Activated CD4-positive, alpha-beta T cell treated with anti-CD3 and anti-CD28 coated beads, Interleukin-2, Interleukin-6, amounts not matched to agents 100 ng/mL and 50 ng/mL, durations not matched to agents 16 hours and 8 hours (primary cell): ENCODE measurements around the gene NUBP2.

Experiments
- DNase-seq: peaks from one replicate; pipeline ENCODE4 v3.0.0-alpha.2; 2020

NUBP2 gene

DNA sequence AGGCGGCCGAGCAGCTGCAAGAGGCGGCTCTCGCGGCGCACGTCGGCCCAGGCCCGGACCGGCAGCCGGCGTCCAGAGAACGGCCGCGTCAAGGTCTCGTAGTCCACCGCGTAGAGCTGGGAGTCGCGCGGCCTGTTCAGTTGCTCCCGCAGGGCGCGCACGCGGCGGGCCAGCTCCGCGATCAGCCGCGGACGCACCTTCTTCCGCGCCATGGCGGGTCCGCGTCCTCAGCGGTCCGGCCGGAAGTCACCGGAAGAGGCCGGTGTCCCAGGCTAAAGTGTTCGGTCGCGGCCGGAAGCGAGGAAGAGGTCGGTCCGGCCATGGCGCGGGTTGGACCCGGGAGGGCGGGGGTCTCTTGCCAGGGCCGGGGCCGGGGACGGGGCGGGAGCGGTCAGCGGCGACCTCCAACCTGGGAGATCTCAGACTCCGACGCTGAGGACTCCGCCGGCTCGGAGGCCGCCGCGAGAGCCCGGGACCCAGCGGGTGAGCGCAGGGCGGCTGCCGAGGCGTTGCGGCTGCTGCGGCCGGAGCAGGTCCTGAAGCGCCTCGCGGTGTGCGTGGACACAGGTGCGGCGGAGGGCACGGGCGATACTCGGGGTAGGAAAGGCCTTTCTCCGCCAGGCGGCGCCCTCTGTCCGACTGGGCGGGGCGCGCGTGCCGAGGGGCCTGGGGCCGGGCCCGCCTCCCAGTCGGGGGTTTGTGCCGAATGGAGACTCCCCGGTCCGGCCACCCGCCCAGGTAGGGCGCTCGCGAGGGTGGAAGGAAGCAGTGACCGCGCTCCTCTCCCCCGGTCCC, 9.7 kb upstream of the NUBP2 start, which contains the start of gene MRPS34:
TSS of gene MRPS34 (minus strand) at position 227 of the 795 bp plus-strand sequence. CDS start at position 212, 15 bp downstream.
- peak; percentile 91 for DNase-seq

GRCh38 chr16:1773703-1774447, 8.9 kb upstream of the NUBP2 start:
- no peak for DNase-seq

- DNase-seq = no peak
These were observed 8.3 kb upstream of the NUBP2 start for GRCh38 chr16:1774448-1774780.

- no peak for DNase-seq
These were observed 7.5 kb upstream of the NUBP2 start for GRCh38 chr16:1775006-1775845.

- DNase-seq = no peak
These were observed 6.7 kb upstream of the NUBP2 start for GRCh38 chr16:1775846-1776671.

GRCh38 chr16:1776672-1776955, 6.1 kb upstream of the NUBP2 start:
- DNase-seq = no peak

DNA sequence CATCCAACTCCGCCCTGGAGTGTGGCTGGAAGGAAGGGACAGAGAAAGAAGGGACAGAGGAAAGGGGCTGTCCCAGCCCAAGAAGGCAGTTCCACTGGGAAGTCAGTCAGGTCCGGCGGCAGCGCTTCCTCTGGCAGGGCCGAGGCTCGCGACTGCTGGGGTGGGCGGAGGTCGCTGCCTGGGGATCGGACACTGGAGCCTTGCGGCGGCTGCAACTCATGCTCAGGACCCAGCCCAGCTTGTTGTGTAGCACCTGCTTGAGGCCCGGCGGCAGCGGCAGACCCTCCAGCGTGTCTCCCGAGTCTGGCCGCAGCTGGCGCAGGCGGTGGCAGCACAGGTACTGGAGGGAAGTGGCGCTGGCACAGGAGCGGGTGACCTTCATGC, 5.8 kb upstream of the NUBP2 start:
- DNase-seq = no peak

DNA sequence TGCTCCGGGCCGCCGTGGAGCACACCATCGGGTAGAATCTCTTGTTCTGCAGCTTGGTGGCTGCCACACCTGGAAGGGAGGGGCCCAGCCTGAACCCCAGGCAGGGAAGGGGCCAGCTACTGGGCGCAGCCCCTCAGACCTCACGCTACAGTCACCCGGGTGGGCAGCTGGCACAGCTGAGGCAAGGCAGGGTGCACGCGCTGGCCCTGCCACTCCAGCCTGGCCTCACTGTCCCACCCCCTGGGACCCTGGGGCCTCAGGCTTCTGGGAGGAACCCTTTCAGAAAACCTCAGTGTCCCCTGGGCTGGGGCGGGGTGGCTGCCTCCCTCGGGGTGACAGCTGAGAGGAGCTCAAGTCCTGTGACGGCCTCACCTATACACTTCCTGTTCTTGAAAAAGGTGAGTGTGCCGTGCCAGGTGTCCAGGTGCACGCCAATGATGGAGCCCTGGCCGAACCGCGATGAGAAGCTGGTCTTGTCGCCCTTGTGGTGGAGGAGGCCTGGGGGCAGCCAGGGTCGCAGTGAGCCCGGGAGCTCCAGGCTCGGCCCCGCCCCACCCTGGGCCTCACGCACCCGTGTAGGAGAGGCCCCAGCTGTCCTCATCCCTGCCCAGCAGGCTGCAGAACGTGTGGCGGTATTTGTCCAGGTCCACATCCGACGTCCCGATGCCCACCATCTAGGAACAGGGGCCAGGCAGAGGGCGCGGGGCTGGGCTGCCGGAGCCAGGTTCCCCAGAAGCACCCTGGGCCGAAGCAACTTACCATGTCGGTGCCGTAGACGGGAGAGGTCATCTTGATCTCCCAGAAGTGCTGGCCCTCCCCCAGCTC, 5.2 kb upstream of the NUBP2 start:
- no peak for DNase-seq

- DNase-seq = no peak
These were observed 4.3 kb upstream of the NUBP2 start for GRCh38 chr16:1778200-1779179.

GRCh38 chr16:1779234-1779701, 3.5 kb upstream of the NUBP2 start:
- no peak for DNase-seq

DNA sequence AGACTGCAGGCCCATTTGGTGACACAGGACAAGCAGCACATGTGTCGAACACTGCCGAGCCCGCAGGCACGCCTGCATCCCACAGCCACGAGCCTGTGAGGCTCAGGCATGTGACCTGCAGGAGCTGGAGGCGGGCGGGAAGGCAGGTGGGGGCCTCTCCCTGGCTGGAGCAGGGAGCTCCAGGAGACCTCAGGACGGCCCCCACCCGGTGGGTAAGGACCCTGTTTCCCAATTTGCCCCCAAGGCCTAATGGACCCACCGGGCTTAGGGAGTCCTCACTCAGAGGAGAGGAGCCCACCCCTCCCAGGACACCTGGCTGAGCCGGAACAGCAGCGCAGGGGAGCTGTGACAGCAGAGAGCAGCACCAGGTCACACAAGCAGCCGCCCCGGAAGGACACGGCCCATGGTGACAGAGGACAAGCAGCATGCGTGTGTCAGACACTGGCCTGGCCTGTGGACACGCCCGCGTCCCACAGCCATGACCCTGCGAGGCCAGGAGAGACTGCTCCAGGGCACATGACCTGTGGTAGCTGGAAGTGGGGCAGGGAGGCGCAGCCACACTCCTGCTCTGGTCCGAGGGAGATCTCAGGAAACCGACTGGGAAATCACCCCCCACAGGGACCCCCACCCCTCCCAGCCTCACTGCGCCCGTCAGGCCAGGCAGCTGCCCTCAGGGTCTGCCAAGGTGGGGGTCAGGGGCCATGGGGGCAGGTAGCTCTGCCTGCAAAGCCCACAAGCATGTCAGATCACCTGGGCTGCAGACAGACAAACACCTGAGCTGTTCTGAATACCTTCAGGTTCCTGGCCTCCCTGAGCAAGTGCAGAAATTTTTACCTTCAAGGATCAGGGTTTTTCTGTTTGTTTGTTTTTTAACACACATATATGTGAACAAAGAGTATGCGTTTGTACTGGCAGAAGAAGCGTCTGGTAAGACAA, 2.8 kb upstream of the NUBP2 start:
- DNase-seq = no peak

- no peak for DNase-seq
These were observed 2.1 kb upstream of the NUBP2 start for GRCh38 chr16:1780677-1781072.

DNA sequence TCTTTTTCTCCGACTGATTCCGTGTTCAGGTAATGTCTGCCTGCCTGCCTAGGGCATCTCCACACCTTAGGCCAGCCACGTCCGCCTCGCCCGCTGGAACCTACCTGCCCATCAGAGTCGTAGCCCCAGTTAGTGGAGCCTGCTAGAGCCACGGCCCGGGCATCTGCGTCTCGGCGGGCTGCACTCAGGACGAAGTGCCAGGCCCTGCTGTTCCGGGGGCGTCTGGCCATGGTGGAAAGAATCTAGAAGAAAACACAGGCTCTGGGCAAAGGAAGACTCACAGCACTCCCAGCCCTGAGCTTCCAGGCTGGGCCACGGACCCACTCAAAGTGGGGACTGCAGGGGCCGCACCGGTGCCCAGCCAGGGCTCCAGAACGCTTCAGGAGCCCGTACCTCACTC, 1.5 kb upstream of the NUBP2 start:
- no peak for DNase-seq

DNA sequence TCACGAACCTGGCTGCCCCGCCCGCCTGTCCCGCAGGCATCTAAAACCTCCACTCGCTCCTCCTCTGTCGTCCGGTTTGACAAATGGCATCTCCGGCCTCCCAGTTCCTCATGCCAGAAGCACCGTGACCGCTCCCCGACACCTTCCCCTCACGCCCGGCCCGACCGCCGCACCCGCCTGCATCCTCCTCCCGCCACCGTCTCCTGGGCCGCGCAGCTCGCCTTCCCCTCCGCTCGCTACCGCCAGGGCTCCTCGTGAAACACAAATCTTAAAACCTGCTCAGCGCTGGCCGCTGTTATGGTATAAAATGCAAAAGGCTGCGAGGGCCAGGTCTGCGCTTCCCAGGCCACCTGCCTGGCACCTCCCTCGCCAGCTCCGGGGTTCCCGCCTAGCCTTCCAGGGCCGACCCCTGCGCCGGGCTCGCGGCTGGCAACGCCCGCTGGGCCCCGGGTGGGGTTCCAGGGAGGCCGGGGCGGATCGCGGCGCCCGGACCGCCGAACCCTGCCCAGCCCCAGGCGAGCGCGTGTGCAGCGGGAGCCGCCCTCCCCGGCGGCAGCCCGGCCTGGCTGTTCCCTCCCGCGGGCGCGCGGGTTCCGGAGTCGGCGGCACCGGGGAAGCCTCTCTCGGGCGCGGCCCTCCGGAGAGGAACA, 877 bp upstream of the NUBP2 start:
- peak; percentile 32 for DNase-seq

- no peak for DNase-seq
These were observed 2.5 kb downstream of the NUBP2 start for GRCh38 chr16:1784977-1785845.

DNA sequence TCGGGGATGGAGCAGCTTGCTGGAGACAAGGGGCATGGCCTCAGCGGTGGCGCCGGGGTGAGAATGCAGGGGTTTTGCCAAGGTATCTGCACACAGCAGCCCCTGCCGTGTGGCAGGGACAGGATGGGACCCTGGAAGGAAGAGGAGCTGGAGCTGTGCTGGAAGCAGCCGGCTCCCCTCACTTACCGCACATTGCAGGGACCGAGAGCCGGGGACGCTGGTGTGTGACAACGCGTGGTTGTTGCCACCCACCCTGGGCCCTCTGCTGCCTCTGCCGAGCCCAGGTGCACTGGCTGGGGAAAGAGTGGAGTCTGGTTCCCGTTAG, 3.0 kb downstream of the NUBP2 start:
- no peak for DNase-seq

DNA sequence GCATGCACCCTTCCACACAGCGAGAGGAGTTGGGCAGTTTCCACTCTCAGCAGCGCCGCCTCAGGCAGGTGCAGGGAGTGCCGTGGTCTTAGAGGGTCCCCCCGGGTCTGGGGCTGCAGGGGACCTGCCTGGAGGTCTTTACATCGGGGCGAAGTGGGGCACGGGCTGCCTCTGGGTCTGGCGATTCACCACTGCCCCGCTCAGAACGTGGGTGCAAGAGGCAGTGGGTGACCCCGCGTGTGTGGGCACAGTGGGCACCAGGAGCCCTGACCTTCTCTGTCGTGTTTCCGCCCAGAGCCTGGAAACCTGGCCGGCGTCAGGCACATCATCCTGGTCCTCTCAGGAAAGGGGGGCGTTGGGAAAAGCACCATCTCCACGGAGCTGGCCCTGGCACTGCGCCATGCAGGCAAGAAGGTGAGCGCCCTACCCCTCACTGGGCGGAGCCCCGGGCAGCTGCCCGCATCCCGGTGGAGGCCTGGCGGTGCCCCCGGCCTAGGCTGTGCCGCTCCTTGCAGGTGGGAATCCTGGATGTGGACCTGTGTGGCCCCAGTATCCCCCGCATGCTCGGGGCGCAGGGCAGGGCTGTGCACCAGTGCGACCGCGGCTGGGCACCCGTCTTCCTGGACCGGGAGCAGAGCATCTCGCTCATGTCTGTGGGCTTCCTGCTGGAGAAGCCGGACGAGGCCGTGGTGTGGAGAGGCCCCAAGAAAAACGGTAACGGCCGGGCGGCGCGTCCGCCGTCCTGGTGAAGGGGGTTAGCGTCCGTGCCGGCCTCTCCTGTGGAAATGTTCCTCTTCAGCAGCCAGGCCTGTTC, 3.7 kb downstream of the NUBP2 start:
- DNase-seq = no peak
